ENCODE measurements around the gene ABHD3. TPM values are rescaled to one million over a fixed set of nuclear protein-coding genes. Genes with fewer than 3 reads are reported as not detected.

Gene ABHD3
- total RNA-seq, 4 donors from 2014 or later: 59.8 to 611 (median 122) TPM

DNA sequence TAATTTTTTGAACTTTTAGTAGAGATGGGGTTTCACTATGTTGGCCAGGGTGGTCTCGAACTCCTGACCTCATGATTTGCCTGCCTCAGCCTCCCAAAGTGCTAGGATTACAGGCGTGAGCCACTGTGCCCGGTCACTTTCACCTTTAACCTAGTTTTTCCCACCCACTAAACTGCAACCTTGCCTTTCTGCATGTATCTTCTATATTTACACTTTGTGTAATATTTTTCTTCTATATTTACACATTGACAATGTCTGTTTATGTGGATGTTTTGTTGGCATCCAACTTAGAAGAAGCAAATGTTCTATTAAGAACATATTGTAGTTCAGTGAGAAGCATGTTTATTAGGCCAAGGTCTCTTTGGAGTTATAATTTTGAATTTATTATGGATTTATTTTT lies 65.8 kb downstream of the ABHD3 start:
- TF ChIP-seq POLR2A (IDR thresholded peaks at IDR 0.05) (no peak), EP300 (IDR thresholded peaks at IDR 0.05; ENCODE audit: low read depth) (no peak), POLR2AphosphoS5 (IDR thresholded peaks at IDR 0.05) (no peak)
- Histone ChIP-seq H3K27me3 (no peaks in the 10 kb centered on the region), H3K36me3 (no peaks in the 10 kb centered on the region), H3K4me1 (peaks cover 0 to 10% (median 2%) of the 10 kb centered on the region in 4 donors), H3K27ac (no peak overlapping the region), H3K9me3 (no peaks in the 10 kb centered on the region), H3K4me3 (no peak overlapping the region)
- DNase-seq: no peak
- WGBS, 2 donors (ENCODE audit: low coverage in 1 of 2): 84% methylated on average over 3 of the region's 3 CpGs; no CpG with 5 or more reads in 1 of the 2 donors
- intact Hi-C loops (cut with DNase I; ENCODE audit: low total_unique reads) (no loop called here), in situ Hi-C loops (cut with MboI; ENCODE audit: low pct_ligation_motif_present in 1 of 4, low pct_unique_long_range_greater_than_20kb in 1 of 4, low sequenced_read_pairs in 3 of 4) (no loop called here)

DNA sequence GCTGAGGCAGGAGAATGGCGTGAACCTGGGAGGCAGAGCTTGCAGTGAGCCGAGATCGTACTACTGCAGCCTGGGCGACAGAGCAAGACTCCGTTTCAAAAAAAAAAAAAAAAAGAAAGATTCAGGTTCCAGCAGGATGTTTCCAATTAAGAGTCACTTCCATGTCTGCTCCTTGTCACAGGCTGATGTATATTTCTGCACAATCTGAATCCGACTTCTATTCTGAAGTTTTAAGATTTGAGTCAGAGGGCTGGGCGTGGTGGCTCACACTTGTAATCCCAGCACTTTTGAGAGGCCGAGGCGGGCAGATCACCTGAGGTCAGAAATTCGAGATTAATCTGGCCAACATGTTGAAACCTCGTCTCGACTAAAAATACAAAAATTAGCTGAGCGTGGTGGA lies 67.8 kb downstream of the ABHD3 start:
- intact Hi-C loops (cut with DNase I; ENCODE audit: low total_unique reads) (no loop called here), in situ Hi-C loops (cut with MboI; ENCODE audit: low pct_ligation_motif_present in 1 of 4, low pct_unique_long_range_greater_than_20kb in 1 of 4, low sequenced_read_pairs in 3 of 4) (no loop called here)
- H3K9me3 ChIP-seq: no peaks in the 10 kb centered on the region
- 92 to 98% methylated on average over 8 to 13 of the region's 13 CpGs for WGBS, 2 donors (ENCODE audit: low coverage in 1 of 2)
- H3K4me1 ChIP-seq: peaks cover 0 to 10% (median 2%) of the 10 kb centered on the region in 4 donors
- no peak overlapping the region for H3K27ac ChIP-seq
- no peaks in the 10 kb centered on the region for H3K27me3 ChIP-seq
- H3K4me3 ChIP-seq: no peak overlapping the region
- no peak for DNase-seq
- TF ChIP-seq POLR2A (IDR thresholded peaks at IDR 0.05) (no peak), POLR2AphosphoS5 (IDR thresholded peaks at IDR 0.05) (no peak), EP300 (IDR thresholded peaks at IDR 0.05; ENCODE audit: low read depth) (no peak)
- TF ChIP-seq, protein P1, sequence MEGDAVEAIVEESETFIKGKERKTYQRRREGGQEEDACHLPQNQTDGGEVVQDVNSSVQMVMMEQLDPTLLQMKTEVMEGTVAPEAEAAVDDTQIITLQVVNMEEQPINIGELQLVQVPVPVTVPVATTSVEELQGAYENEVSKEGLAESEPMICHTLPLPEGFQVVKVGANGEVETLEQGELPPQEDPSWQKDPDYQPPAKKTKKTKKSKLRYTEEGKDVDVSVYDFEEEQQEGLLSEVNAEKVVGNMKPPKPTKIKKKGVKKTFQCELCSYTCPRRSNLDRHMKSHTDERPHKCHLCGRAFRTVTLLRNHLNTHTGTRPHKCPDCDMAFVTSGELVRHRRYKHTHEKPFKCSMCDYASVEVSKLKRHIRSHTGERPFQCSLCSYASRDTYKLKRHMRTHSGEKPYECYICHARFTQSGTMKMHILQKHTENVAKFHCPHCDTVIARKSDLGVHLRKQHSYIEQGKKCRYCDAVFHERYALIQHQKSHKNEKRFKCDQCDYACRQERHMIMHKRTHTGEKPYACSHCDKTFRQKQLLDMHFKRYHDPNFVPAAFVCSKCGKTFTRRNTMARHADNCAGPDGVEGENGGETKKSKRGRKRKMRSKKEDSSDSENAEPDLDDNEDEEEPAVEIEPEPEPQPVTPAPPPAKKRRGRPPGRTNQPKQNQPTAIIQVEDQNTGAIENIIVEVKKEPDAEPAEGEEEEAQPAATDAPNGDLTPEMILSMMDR (IDR thresholded peaks at IDR 0.05): no peak
- peaks cover 0 to under 1% (median 0%) of the 10 kb centered on the region in 4 donors for H3K36me3 ChIP-seq

DNA sequence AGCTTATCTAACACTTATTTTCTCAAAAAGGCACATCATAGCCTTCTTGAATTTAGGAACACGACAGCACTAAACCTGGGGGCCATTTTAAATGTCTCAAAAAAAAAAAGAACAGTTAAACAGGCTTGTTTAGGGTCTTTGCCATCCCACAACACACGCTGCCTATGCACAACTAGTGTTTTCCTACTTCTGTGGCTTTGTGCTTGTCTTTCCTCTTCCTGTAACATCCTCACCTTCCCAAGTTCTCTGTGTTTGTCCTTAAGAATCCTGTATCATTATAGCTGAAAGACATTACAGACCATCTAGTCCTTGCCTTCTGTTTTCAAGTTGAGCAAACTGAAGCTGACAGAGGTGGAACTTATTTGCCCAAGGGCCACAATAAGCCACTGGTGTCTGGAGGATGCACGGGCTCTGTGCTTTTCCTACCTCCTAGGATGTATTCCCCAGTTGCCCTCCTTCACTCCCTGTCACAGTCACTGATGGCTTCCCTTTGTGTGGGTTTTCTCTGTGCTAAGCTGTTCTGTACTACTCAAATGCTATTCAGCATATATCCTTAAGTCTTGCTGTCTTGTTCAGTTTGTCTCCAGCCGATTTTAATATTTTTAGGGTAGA lies 69.9 kb downstream of the ABHD3 start:
- Histone ChIP-seq H3K36me3 (peaks cover 0 to 20% (median 5%) of the 10 kb centered on the region in 4 donors), H3K4me1 (peaks cover 0 to 10% (median 2%) of the 10 kb centered on the region in 4 donors), H3K4me3 (no peak overlapping the region), H3K9me3 (no peaks in the 10 kb centered on the region), H3K27ac (no peak overlapping the region), H3K27me3 (no peaks in the 10 kb centered on the region)
- WGBS, 2 donors (ENCODE audit: low coverage in 1 of 2): 90 to 96% methylated on average over 4 of the region's 4 CpGs
- TF ChIP-seq POLR2AphosphoS5 (IDR thresholded peaks at IDR 0.05): no peak
- TF ChIP-seq POLR2A (IDR thresholded peaks at IDR 0.05): no peak
- TF ChIP-seq, protein P1 (IDR thresholded peaks at IDR 0.05): no peak
- TF ChIP-seq EP300 (IDR thresholded peaks at IDR 0.05; ENCODE audit: low read depth): no peak
- in situ Hi-C loops (cut with MboI; ENCODE audit: low pct_ligation_motif_present in 1 of 4, low pct_unique_long_range_greater_than_20kb in 1 of 4, low sequenced_read_pairs in 3 of 4): no loop called here
- intact Hi-C loops (cut with DNase I; ENCODE audit: low total_unique reads): no loop called here
- DNase-seq: no peak

DNA sequence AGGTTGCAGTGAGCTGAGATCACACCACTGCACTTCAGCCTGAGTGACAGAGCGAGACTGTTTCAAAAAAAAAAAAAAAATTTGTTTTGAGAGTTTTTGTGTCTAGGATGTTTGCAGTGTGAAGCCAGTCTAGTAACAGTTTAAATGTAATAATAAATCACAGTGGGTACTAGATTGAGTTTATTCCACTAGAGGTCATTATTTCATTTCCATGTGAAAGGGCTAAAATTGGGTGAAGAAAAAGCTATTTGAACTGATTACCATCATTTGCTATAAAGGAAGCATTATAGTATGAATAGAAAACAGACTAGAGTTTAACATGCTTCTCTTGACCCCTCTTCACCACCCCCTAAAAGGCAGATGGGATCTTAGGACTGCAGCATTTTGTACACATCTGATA lies 72.2 kb downstream of the ABHD3 start:
- no peak overlapping the region for H3K4me3 ChIP-seq
- in situ Hi-C loops (cut with MboI; ENCODE audit: low pct_ligation_motif_present in 1 of 4, low pct_unique_long_range_greater_than_20kb in 1 of 4, low sequenced_read_pairs in 3 of 4) (no loop called here), intact Hi-C loops (cut with DNase I; ENCODE audit: low total_unique reads) (no loop called here)
- H3K27me3 ChIP-seq: no peaks in the 10 kb centered on the region
- no peak overlapping the region for H3K27ac ChIP-seq
- TF ChIP-seq, protein P1 (IDR thresholded peaks at IDR 0.05): no peak
- TF ChIP-seq EP300 (IDR thresholded peaks at IDR 0.05; ENCODE audit: low read depth) (no peak), POLR2AphosphoS5 (IDR thresholded peaks at IDR 0.05) (no peak), POLR2A (IDR thresholded peaks at IDR 0.05) (no peak)
- no peaks in the 10 kb centered on the region for H3K4me1 ChIP-seq
- WGBS, 2 donors (ENCODE audit: low coverage in 1 of 2): 88 to 93% methylated on average over 1 of the region's 1 CpG
- no peak for DNase-seq
- H3K9me3 ChIP-seq: no peaks in the 10 kb centered on the region
- H3K36me3 ChIP-seq: peaks cover 0 to 27% (median 7%) of the 10 kb centered on the region in 4 donors
